ENCODE results near the gene CHMP6. TPM values are rescaled to one million over a fixed set of nuclear protein-coding genes. Genes with fewer than 3 reads are reported as not detected.

CHMP6 gene
- total and polyA plus RNA-seq, 12 donors = 7.8 to 35.3 (median 25.8) TPM

DNA sequence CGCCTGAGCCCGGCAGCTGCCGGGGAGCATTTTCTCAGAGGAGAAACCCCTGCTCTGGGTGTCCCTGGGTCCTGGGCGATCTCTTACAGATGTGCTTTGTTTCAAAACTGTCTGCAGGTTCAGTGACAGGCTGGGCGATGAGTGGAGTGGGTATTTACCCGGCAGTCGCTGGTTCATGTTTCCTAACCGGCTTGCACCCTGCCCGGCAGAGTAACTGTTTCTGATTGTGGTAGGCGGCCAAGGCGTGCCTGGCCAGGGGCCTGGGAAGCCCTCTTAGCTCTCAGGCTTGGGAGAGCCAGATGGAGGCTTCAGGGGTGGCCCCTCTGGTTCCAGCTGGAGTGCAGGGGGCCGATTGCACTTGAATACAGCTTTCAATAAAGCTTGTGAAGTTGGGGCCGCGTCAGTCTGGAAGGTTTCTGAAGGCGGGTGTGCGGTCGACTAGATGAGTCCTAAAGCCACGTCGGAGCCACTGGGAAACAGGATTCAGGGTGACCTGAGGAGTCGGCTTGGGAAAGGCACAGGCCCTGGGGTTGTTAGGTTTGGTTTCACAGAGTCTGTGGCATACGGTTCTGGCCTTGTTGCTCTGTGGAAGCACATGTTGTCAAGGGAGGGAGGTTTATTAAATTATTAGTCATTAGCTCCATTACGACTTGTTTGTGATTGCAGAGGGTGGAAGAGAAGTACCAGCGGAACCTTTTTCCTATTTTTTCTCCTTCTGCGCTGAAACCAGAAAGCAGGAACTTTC lies 44.7 kb downstream of the CHMP6 start:
- intact Hi-C loops (cut with DNase I) = no loop called here
- H3K4me1 ChIP-seq (replicated peaks in 1 of 2) = peaks cover 30 to 56% of the 10 kb centered on the region in 2 donors
- WGBS, 4 donors = 80 to 87% (median 84%) methylated on average over 19 to 24 of the region's 24 CpGs
- H3K4me3 ChIP-seq = peak overlapping the region in 2 of 4 donors; percentile 8 to 82
- DNase-seq = peak in 1 of 7 donors; percentile 79
- no peaks in the 10 kb centered on the region for H3K27me3 ChIP-seq
- peak overlapping the region in 1 of 5 donors; percentile 77 for H3K27ac ChIP-seq
- TF ChIP-seq POLR2A (IDR thresholded peaks at IDR 0.05) = no peak
- TF ChIP-seq, protein P1, sequence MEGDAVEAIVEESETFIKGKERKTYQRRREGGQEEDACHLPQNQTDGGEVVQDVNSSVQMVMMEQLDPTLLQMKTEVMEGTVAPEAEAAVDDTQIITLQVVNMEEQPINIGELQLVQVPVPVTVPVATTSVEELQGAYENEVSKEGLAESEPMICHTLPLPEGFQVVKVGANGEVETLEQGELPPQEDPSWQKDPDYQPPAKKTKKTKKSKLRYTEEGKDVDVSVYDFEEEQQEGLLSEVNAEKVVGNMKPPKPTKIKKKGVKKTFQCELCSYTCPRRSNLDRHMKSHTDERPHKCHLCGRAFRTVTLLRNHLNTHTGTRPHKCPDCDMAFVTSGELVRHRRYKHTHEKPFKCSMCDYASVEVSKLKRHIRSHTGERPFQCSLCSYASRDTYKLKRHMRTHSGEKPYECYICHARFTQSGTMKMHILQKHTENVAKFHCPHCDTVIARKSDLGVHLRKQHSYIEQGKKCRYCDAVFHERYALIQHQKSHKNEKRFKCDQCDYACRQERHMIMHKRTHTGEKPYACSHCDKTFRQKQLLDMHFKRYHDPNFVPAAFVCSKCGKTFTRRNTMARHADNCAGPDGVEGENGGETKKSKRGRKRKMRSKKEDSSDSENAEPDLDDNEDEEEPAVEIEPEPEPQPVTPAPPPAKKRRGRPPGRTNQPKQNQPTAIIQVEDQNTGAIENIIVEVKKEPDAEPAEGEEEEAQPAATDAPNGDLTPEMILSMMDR (IDR thresholded peaks at IDR 0.05) = no peak
- no peaks in the 10 kb centered on the region for H3K36me3 ChIP-seq (replicated peaks in 1 of 2)
- H3K9me3 ChIP-seq (replicated peaks in 1 of 3) = no peaks in the 10 kb centered on the region

DNA sequence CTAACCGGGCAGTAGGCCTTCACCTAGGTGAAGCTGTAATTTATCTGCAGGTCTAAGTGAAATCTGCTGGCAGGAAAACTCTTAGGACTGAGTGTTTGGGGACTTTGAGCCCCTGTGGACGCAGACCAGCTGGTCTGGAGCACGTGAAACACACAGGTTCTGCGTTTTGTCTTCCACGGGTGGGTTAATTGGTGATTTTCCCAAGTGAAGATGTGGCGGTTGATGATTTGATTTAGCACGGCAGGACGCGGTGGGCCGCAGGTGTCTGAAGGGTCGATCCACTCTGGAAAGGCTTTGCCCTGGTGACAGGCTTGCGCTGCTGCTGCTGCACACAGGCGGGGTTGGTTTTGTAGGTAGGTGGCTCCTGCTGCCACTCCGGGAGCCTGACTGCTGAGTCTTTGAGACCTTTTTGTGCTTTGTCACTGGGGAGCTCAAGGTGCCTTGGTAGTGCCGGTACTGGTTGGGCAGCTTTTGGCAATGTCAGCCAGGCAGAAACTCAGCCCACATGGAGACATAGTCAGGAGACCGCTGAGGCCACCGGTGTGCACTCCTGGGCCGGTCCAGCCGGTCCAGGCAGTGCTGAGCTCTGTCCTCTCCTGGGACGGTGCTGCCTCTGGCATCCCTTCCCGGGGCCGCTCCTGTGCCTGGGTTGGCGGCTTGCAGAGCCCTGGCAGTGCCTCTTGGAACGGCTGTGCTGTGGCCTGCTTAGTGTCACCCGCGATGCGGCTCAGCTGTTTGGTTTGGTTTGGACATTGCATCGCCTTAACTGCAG lies 45.6 kb downstream of the CHMP6 start:
- Histone ChIP-seq H3K36me3 (replicated peaks in 1 of 2) (no peaks in the 10 kb centered on the region), H3K9me3 (replicated peaks in 1 of 3) (no peaks in the 10 kb centered on the region), H3K27me3 (no peaks in the 10 kb centered on the region), H3K4me3 (no peak overlapping the region), H3K27ac (peak overlapping the region in 3 of 5 donors; percentile 19 to 77 (median 63)), H3K4me1 (replicated peaks in 1 of 2) (peaks cover 30 to 61% of the 10 kb centered on the region in 2 donors)
- TF ChIP-seq POLR2A (IDR thresholded peaks at IDR 0.05) = peak in 1 of 2 donors; percentile 42
- TF ChIP-seq, protein P1 (IDR thresholded peaks at IDR 0.05) = no peak
- WGBS, 4 donors = 60 to 69% (median 64%) methylated on average over 18 to 28 of the region's 28 CpGs
- peak in 6 of 7 donors; percentile 70 to 85 (median 72) for DNase-seq
- intact Hi-C loops (cut with DNase I) = no loop called here

DNA sequence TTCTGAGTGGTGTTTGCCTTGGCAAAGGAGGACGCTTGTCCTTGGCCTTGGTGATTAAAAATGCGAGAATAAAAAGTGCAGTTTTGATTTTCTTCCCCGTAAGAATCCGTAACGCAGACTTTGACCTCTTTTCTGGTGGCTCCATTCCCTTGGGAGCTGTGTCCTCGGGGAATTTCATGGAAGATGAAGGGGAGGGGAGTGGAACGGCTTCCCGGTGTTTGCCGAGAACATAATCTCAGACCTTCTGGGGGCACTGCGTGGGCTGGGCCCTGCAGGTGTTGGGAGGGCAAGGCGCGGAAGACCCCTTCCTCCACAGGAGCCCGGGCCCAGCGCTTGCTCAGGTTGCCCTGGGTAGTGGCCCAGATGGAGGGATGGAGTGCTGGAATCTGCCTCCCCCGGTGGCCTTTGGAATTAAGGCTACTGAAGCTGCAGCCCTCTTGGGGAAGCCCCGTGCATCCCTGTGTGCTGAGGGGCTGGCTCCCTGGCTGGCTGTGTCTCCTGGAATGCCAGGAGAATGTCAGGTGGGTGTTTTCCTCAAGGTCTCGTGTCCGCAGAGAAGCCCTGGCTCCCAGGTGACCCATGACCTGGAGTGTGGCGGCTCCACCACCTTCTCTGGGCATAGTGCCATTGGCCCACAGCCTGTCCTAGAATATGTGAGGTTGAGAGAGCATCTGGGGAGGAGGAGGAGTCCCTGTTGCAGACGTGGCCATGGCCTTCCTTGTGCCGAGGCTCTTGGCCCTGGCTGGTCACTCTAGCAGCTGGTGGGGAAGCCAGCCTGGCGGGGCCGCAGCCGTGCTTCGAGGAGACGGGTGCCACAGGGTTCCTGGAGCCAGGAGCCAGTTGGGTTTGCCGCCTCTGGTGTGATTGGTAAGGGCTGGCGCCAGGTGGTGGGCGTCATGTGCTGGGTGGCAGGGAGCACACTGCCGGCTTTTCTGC lies 46.4 kb downstream of the CHMP6 start:
- no peaks in the 10 kb centered on the region for H3K27me3 ChIP-seq
- peak in 6 of 7 donors; percentile 48 to 79 (median 66) for DNase-seq
- H3K4me3 ChIP-seq = no peak overlapping the region
- intact Hi-C loops (cut with DNase I) = no loop called here
- 33 to 48% (median 42%) methylated on average over 13 to 30 of the region's 30 CpGs for WGBS, 4 donors
- H3K36me3 ChIP-seq (replicated peaks in 1 of 2) = no peaks in the 10 kb centered on the region
- H3K27ac ChIP-seq = peak overlapping the region in 3 of 5 donors; percentile 19 to 77 (median 63)
- TF ChIP-seq POLR2A (IDR thresholded peaks at IDR 0.05) = no peak
- TF ChIP-seq, protein P1 (IDR thresholded peaks at IDR 0.05) = peak in 1 of 6 experiments; percentile 12
- H3K9me3 ChIP-seq (replicated peaks in 1 of 3) = no peaks in the 10 kb centered on the region
- H3K4me1 ChIP-seq (replicated peaks in 1 of 2) = peaks cover 30 to 63% of the 10 kb centered on the region in 2 donors
